ENCODE measurements around the gene VSTM2L.
"Not testable (repeated sequence)": the region's sequence is repeated elsewhere in the genome, so short reads cannot be mapped to it uniquely, and the experiment has no call there.

VSTM2L gene

DNA sequence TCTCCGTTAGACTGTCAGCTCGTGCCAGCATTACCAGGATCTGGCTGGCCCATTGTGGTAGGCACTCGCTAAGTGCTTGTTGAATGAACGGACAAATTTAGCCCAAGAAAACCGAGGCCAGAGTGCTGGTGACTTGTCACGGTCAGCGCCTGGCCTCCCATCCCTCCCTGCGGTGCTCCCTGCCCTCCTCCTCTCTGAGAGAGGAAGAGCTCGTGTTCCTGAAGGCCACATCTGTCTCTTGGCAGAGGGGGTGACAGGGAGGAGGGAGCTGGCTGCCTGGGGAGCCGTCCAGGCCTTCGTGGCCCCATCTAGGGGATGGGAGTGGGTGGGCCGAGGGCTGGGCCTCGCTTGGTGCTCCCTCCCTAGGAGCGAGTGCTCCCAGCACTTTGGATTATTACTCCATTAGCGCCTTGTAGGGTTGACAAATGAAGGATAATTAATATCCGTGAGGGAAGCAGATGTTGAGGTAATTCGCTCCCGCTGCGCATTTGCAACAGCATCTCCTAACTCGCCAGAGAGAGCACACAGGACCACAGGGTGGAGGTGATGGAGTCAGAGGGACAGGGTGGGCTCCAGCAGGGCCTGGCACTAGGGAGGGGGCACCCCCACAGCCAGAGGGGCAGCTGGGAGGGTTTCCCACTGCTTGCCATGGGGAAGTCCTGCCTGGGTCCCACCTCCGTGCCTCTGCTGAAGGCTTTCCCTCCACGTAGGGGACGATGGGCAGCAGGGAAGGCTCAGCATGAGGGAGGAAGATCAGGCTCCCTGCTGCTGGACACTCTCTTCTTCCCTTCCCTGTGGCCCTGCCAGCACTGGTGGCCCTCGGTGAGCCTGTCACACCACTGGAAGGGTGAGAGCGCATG is 37.0 kb downstream of the VSTM2L start:
- no peak for DNase-seq

DNA sequence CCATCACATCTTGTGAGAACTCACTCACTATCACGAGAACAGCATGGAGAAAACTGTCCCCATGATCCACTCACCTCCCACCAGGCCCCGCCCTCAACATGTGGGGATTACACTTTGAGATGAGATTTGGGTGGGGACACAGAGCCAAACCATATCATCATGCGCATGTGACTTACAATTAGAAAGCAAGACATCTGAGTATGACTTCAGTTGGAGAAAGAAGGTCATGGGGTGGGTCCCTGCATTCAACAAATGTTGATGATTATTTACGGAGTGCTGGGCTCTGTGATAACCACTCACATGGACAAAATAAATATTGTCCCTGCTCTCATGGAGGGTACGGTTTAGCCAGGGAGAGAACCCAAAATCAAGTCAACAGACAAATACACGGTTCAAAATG is 37.9 kb downstream of the VSTM2L start:
- no peak for DNase-seq

DNA sequence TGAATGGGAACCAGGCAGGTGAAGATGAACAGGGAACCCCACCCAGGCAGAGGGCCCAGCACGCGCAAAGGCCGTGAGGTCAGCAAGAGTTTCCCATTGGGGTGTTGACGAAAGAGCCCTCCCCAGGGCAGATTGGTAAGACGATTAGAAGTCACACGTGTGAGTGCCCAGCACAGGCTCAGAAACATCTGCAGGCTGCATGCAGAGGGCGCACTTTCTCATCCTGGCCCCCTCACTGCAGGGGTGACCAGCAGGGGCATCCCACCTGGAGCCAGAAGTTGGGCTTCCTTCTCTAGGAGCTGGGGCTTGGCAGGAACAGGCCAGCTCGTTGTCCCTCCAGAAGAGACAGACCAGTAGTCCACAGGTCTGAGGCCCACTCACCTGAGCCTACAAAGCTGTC is 38.4 kb downstream of the VSTM2L start:
- no peak for DNase-seq

DNA sequence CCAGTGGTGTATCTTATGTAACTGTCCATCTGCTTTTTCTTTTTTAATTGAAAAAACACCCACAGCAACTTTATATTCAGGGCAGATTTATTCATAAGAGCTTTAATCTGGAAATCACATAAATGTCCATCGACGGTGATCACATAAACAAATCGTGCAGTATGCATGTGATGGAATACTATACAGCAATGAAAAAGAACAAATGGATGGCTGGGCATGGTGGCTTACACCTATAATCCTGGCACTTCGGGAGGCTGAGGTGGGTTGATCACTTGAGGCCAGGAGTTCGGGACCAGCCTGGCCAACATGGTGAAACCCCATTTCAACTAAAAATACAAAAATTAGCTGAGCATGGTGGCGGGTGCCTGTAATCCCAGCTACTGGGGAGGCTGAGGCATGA is 39.1 kb downstream of the VSTM2L start:
- no peak for DNase-seq

DNA sequence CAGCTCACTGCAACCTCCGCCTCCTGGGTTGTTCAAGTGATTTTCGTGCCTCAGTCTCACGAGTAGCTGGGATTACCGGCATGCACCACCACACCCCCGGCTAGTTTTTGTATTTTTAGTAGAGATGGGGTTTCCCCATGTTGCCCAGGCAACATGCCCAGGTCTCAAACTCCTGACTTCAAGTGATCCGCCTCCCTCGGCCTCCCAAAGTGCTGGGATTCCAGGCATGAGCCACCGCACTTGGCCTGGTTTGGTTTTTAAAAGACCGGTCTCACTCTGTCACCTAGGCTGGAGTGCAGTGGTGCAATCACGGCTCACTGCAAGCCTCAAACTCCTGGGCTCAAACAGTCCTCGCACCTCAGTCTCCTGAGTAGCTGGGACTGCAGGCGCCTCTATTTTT is 40.1 kb downstream of the VSTM2L start:
- no peak for DNase-seq

DNA sequence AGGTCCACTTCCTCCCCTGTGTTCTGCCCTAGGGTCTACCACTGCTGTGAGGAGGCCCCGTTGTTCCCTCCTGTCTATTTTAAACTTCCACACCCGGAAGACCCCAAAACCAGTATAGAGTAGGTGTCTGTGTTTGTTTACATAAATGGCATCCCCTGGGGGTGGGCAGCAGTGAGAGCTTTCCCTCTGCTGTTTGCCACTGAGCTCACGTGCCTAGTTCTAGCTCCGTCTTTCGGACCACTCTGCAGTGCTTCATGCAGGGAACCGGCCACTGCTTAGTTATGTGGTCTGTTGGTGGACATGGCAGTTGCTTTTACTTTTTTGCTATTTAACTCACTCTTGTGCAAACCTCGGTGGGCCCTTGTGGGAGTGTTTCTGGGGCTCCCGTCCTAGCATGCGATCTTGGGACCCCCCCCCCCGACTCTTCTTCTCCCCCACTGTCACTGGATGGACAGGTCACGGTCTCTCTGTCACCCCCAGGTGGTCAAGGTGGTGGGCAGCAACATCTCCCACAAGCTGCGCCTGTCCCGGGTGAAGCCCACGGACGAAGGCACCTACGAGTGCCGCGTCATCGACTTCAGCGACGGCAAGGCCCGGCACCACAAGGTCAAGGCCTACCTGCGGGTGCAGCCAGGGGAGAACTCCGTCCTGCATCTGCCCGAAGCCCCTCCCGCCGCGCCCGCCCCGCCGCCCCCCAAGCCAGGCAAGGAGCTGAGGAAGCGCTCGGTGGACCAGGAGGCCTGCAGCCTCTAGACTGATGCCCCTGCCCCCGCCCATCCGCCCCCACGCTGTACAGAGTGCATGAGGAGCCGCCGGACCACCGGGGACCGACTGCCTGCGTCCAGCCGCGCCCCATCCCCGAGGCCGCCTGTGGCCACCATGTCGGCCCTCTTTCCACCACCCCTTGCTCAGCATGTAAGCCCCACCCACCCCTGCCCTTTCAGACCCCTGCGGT is 40.9 kb downstream of the VSTM2L start:
- DNase-seq, result no peak

DNA sequence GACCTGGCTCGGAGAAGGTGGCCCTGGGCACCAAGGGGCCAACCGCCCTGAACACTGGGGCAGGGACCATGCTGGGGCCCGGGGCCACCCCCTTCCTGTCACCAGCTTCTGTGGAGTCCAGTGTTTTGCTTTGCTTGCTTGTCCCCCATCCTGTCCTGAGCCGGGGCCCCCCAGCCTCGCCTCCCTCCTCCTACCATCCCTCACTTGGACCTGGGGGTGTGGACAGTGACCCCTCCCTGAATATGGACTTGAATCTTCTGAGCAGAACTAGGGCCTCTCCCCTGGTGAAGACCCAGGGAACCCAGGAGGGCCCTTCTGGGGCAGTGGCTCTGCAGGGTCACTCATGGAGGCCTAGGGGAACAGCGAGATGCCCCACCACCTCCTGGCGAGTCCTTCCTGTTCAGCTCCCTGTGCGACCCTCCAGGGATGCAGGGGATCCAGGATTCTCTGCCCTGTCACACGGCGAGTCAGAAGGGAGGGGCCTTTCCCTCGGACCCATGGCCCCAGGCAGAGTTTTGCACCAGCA is 41.6 kb downstream of the VSTM2L start:
- DNase-seq, result no peak

DNA sequence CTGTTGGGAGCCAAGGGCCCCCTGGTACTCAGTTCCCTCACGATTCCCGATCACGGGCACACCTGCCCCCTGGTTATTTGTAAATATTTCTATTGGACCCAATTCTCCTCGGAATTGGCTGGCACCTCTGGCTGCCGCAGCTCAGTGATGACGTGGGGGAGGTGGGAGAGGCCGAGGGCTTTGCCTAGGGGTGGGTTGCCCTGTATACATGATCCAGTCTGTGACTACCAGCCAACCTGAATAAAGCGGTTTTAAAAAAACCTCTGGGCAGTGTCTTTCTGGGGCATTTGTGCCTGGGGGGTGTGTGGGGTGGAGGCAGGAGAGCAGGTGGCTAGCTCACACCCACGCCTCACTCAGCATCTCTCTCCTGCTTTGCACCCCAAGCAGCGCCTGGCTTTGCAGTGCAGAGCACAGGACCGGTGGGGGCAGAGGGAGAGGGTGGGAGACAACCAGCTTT is 42.2 kb downstream of the VSTM2L start:
- DNase-seq, result peak in 1 of 2 experiments; percentile 13

DNA sequence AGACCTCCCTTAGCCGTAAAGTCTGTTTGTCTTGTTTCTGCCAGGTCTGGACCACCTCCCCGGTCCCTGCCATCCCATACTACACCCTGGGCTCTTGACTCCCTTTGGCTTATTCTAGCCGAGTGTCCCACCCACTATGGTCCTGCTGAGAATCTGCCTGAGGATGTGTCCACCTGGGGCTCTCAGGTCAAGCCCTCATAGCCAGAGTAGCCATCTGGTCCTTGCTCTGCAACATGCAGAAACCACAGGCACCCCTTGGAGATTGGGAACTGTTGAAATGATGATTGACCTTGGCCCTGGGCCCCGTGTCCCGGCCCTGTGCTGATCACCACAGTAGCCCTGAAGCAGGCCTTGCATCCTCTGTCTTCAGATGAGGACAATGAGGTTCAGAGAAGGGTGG is 44.0 kb downstream of the VSTM2L start:
- DNase-seq, result no peak

DNA sequence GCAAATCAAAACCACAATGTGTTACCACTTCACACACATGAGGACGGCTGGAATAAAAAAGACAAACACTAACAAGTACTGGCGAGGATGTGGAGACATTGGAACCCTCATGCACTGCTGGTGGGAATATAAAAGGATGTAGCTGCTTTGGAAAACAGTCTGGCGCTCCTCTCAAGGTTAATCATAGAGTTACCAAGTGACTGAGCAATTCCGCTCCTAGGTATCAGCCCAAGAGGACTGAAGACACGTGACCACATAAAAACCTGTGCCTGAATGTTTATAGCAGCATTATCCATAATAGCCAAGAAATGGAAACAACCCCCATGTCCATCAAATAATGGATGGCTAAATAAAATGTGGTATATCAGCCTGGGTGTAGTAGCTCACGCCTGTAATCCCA is 45.0 kb downstream of the VSTM2L start:
- no peak for DNase-seq

DNA sequence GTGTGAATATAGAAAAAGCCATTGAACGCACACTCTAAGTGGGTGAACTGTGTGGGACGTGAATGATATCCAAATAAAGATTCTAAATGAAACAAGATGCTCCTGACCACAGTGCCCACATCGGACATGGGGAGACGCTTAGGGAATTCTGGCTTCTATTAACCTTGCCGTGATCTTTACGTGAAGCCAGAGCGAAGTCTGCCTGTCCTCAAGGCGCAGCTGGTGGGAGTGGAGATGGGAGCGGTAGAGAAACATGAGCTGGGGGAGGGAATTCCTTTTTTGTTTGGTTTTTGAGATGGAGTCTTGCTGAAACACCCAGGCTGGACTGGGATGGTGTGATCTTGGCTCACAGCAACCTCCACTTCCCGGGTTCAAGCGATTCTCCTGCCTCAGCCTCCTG is 46.0 kb downstream of the VSTM2L start:
- no peak for DNase-seq

DNA sequence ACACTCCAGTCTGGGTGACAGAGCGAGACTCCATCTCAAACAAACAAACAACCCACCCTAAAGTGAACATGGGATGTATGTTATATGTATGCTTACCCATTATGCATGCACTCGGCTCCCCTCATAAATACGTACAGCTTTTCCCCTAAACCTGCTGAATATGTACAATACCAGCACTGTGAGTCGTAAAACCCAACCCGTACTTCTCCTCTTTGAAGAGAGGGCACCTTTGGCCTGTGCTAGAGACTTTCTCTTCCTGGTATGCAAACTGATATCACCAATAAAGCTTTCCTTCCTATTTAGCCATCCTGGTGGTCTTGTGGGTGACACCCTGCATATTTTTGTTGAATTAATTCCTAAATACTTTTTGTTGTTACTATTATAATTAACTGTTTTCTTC is 51.3 kb downstream of the VSTM2L start:
- DNase-seq, result no peak

DNA sequence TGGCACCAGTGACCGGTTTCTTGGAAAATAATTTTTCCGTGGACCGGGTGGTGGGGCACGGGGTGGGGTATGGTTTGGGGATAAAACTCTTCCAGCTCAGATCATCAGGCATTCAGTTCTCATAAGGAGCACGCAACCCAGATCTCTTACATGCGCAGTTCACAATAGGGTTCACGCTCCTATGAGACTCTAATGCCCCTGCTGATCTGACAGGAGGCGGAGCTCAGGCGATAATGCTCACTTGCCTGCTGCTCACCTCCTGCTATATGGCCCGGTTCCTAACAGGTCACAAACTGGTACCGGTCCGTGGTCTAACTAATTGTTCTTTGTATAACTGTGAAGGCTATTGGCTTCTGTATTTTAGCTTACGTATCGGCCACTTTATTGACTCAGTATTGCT is 51.7 kb downstream of the VSTM2L start:
- no peak for DNase-seq

DNA sequence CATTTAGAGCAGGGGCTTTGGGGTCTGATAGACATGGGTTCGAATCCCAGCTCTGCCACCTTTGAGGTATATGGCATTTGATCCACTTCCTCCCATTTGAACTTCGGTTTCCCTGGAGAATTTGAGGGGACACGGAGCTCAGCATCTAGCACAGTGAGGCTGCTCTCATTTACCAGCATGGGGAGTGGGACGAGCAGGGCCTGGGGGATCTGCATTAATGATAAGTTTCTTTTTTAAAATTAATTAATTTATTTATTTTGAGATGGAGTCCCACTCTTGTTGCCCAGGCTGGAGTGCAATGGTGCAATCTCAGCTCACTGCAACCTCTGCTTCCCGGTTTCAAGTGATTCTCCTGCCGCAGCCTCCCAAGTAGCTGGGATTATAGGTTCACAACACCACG is 52.6 kb downstream of the VSTM2L start:
- no peak for DNase-seq

DNA sequence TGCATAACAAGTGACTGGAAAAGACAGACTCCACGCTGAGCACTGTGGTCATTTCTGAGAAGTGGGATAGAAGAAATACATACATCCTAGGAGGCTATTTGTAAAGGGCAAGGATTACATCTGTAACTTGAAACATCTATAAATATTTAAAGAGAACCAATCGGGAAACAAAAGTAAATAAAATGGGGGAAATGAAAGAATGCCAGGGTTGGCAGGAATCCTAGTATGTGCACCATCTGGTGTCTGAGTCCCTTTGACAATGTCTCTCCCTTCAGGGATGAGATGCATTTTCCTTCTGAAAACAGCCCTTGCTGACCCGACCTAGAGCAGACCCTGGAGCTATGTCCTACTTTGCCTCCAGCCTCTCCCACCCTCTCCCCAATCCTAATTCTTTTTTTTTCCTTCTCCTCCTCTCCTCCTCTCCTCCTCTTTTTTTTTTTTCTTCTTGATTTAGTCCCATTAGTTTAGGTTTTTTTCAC is 53.2 kb downstream of the VSTM2L start:
- DNase-seq, result no peak

DNA sequence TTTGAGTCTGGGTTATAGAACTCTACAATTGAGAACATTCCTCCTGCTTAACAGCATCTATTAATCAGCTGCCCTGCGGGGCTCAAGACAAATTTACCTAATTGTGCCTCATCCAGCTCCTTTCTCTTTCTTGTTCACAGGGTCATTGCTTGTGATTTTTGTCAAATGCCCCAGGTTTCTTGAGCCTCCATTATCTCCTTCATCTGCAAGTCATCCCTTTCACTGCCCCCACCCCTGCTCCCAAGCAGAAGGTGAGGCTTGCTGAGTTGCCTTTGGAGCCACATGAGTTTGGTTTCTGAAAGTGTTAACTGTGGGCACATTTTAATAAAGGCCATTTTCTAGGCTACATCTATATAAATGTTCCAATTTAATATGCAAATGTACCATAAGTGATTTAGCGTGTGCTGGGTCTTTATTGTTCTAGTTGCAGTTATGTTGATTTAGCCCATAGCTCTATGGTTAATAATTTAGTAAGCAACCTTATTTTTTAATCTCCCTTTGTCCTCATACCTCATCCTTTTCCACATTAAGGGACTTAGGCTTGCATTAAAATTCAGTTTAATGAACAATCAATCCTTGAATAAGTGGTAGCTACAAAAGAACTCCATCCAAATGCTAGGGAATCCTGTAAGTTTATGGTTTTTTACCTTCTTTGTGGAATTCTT is 56.1 kb downstream of the VSTM2L start:
- DNase-seq, result no peak

DNA sequence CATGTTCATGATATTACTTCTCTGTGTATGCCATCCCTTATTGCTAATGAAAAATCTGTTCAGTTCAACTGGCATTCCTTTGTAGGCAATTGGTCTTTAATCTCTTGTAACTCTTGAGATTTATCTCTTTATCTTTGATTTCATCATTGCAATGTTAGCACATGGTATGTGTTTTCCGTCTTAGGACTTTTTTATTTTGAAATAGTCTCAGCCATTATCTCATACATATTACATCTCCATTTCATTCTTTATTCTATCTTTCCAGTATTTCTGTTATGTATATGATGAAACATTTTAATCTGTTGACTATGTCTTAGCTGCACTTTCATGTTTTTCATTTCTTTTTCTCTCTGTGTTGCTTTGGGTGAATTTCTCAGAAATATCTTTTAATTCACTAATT is 58.1 kb downstream of the VSTM2L start:
- DNase-seq, result no peak

DNA sequence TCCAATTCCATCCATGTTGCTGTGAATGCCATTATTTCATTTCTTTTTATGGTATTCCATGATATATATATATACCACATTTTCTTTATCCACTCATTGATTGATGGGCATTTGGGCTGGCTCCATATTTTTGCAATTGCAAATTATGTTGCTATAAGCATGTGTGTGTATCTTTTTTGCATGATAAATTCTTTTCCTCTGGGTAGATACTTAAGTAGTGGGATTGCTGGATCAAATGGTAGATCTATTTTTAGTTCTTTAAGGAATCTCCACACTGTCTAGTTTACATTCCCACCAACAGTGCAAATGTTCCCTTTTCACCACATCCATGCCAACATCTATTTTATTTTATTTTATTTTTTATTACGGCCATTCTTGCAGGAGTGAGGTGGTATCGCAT is 60.6 kb downstream of the VSTM2L start:
- DNase-seq, result not testable (repeated sequence)

DNA sequence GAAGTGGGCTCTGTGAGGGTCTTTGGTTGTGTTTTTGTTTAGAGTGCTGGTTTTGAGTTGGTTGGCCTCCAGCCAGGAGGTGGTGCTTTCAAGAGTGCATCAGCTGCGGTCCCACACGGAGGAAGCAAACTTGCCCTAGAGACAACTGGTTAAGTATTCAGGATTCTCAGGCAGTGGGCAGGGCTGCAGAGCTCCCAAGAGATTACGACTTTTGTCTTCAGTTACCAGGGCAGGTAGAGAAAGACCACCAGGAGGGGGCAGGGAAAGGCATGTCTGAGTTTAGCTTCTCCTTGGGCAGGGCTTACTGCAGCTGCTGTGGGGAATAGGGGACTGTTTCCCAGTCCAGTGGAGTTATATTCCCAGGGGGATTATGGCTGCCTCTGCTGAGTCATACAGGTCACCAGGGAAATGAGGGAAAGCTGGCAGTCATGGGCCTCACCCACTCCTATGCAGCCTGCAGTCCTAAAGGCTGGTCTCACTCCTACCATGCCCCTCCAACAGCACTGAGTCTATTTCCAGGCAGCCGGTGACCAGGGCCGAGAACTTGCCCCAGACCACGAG is 66.0 kb downstream of the VSTM2L start:
- no peak for DNase-seq

DNA sequence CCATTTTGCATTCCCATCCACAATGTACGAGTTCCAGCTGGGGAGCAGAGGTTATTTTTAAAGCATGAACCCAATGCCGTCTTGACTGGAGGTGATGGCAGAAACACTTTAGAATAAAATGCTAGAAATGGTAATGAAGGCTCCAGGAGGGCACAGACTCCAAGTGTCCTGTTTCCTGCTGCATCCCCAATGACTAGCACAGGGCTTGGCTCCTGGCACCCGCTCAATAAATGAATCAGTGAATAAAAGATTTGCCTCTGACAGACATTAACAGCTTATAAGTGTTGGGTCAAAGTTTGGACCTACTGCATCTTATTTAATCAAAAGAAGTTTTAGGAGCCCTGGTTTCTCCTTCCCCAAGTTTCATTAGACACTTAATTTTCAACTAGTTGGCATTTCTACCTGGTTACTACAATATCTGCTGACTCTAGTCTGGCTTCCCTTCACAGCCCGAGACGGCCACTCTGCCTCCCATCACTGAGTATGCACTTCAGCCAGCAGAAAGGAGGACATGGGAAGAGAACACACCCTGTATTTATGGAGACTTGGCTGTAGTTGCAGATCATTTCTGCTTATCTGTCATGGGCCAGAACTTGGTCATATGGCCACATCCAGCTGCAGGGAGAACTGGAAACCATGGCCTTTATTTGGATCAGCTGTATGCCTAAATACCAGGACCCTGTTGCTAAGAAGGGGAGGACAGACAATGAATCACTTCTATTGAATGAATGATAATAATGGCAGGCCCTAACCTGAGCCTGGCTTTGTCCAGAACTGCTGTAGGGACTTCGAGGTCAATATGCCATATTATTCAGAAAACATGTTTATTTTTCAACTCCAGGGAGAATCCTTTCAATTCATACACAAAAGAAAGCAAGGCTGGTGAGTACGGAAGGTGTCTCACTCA is 67.3 kb downstream of the VSTM2L start:
- DNase-seq, result no peak

DNA sequence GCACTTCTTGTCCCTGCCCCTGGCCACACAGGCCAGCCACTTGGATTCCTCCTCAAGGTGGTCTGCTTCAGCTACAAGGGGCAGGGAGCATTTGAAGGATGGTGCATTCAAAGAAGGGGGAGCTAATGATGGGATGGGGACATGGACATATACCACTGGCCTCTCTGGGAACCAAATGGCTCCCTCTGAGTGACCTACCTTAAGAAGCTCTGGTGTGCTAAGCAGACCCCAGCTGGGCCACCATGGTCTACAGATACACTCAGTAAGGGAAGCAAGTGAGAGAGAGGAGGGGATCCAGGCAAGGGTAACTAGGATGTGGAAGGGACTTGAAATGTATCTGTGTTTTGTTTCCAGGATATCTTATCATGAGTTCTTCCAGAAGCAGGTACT is 67.9 kb downstream of the VSTM2L start:
- no peak for DNase-seq

Measured in NCI-H1930 (cell line).